HG03439 (cell line): ENCODE data around the gene NLGN4X.

Experiments
- ATAC-seq: cut with Tn5 transposase; IDR thresholded peaks from one replicate; pipeline ENCODE4 v1.9.1; 2021; ENCODE audit warnings: mild to moderate bottlenecking, moderate library complexity; ENCODE audit not compliant: unreplicated experiment

Gene NLGN4X

DNA sequence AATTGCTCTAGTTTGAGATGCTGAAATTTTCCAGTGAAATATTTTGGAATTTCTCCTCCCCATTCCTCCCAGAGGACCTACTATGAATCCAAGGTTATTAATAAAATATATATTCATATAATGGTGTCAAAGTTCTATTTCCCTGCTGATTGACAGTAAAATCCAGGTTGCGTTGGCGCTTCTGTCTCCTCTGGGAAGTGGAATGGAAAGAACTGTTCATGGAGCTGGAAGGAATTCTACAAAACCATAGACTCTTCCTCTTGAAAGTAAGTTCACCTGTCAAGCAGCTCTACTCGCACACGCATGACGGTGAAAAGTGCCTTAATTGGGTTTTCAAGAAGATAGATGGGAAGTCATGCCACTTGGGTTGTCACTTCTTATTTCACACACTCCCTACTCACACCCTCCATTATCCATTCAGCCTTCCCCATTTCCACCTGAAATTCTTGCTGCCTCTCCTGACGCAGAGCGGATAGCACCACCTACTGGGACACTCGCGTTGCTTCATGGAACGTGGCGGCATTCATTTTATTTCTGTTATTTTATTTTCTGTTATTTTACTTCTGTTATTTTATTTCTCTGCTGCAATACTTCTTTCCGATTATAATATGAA lies 351.6 kb downstream of the NLGN4X start:
- no peak for ATAC-seq

DNA sequence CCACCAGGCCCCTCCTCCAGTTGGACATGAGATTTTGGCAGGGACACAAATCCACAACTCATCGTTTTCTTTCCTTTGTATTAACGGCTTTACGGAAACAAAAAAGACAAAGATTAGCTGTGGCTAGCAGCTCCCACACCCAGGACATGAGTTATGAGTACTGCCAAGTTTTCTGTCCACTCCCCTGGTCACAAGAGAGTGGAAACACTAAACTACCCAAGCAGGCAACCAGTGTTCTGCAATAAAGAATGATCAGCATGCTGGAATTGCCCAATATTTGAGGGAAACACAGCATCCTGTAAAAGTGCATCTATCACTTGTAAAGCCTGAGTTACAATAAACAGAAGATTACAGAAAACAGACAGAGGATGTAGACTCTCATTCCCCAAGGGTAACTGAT lies 358.4 kb downstream of the NLGN4X start:
- no peak for ATAC-seq

DNA sequence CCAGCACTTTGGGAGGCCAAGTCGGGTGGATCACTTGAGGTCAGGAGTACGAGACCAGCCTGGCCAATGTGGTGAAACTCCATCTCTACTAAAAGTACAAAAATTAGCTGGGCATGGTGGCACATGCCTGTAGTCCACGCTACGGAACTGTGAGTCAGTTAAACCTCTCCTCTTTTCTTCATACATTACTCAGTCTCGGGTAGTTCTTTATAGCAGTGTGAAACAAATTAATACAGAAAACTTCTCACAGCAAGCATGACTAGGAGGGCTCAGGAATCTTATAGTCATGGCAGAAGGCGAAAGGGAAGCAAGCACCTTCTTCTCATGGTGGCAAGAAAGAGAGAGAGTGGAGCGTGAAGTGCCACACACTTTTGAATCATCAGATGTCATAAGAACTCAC lies 358.9 kb downstream of the NLGN4X start:
- ATAC-seq: no peak

DNA sequence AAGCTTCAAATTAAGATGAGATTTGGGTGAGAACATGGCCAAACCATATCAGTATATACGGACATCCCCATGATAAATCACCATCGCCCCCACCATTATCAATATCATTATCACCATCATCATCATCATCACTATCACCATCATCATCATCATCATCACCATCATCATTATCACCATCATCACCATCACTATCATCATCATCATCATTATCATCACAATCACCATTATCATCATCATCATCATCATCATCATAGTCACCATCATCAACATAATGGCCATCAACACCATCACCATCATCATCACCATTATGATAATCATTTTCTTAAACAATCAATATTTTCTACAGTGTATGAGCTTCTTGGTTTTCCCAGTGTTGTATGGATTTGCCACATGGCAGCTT lies 360.9 kb downstream of the NLGN4X start:
- no peak for ATAC-seq

DNA sequence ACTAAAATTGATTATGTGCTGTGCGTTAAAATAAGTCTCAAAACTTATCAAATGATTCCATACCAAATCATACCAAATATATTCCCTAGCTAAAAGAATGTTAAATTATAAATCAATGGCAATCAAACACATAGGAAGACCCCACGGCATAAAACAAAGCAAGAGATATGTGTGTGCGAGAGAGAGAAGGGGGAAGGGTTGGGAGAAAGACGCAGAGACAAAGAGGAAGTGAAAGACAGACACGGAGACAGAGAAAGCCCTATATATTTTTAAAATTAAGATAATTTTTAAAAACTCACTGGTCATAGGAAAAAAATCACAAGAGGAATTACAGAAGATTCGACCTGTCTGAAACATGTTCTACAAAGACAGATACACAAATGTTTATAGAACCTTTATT lies 371.4 kb downstream of the NLGN4X start:
- ATAC-seq: no peak

DNA sequence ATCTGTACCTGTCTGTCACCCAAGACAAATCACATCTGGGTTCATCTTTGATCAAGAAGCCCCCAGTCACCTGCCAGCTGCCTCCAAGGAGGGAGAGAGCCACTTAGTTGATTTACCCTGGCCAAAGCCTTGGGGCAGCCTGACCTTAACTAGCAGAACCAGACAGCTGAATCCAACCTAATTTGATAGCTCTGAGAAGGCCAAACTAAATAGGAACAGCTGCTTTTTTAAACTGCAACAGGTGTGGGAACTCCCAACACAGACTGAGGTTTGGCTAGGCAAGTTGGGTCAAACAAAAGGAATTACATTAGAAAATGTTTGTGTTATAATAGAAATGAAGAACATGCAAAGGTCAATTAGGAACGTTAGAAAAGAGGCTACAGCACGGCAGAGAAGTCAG lies 375.7 kb downstream of the NLGN4X start:
- no peak for ATAC-seq

DNA sequence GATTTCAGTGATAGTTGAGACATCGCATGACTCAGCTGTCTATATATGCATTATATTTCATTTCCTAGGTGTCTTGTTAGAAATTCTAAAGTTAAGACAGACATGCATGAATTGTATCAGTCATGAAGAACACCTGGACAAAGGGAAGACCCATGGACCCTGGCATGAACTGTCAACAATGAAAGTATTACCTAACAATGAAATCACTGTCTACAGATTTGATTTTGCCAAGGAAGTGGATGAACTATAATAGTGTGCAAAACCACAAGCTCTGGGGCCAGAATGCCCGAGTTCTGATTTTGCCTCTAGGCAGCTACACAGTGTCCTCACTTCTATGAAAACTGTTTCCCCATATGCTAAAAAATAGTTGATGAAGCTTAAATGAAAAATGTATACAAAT lies 386.1 kb downstream of the NLGN4X start:
- no peak for ATAC-seq
